Measurements from ENCODE around the gene KIF19. TPM values are rescaled to one million over a fixed set of nuclear protein-coding genes. Genes with fewer than 3 reads are reported as not detected.

The KIF19 gene, protein sequence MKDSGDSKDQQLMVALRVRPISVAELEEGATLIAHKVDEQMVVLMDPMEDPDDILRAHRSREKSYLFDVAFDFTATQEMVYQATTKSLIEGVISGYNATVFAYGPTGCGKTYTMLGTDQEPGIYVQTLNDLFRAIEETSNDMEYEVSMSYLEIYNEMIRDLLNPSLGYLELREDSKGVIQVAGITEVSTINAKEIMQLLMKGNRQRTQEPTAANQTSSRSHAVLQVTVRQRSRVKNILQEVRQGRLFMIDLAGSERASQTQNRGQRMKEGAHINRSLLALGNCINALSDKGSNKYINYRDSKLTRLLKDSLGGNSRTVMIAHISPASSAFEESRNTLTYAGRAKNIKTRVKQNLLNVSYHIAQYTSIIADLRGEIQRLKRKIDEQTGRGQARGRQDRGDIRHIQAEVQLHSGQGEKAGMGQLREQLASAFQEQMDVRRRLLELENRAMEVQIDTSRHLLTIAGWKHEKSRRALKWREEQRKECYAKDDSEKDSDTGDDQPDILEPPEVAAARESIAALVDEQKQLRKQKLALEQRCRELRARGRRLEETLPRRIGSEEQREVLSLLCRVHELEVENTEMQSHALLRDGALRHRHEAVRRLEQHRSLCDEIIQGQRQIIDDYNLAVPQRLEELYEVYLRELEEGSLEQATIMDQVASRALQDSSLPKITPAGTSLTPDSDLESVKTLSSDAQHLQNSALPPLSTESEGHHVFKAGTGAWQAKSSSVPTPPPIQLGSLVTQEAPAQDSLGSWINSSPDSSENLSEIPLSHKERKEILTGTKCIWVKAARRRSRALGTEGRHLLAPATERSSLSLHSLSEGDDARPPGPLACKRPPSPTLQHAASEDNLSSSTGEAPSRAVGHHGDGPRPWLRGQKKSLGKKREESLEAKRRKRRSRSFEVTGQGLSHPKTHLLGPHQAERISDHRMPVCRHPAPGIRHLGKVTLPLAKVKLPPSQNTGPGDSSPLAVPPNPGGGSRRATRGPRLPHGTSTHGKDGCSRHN
- total RNA-seq (1 to 10 TPM in 1 of 2 donors, under 1 TPM in 1; 0.70 to 2.1 TPM), polyA plus RNA-seq (under 1 TPM; 0.42 to 0.96 TPM)

DNA sequence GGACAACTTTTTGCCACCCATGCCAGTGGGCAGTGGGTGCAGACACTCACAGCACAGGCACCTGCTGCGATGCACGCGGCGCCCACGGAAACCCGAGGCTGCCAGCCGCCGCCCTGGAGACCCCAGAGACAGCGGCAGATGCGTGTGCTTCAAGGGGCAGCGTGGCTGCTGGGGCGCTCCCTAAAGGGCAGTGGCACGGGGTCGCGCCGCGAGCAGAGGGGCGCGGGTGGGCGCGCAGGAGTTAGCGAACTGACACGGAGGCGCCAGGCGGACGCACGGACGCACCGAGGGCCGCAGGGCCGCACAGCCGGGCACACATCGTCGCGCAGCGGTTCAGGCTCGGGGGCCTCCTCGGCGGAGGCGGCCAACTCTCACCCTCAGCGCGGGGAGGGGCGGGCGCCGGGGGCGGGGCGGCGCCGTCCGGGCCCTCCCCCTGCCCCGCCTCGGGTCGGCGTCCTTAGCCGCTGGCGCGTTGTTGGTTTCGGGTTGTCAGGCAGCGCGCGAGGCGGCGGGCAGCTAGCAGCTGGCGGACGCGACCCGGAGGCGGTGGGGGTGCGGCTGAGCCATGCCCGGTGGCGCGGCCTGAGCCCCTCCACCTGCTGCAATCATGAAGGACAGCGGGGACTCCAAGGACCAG is at the start of gene KIF19:
Gene KIF19 (plus strand): TSS at position 484 of the 637 bp plus-strand sequence. CDS start 124 bp downstream, at position 608.
- no peak within 1 kb of the TSS for H3K9ac ChIP-seq (ENCODE audit: low read depth in 1 of 2, low read length in 2 of 2)
- no peak for DNase-seq (ENCODE audit: low spot score)
- peak within 1 kb of the TSS in 1 of 3 donors; percentile 38 for H3K4me3 ChIP-seq (ENCODE audit: low read depth in 1 of 3, low read length in 3 of 3)
- 4% methylated on average over 73 of the region's 73 CpGs for WGBS
- peak within 1 kb of the TSS; percentile 34 to 46 for H3K27ac ChIP-seq (ENCODE audit: low read depth in 1 of 2, low read length in 2 of 2)
- TF ChIP-seq, protein P1, sequence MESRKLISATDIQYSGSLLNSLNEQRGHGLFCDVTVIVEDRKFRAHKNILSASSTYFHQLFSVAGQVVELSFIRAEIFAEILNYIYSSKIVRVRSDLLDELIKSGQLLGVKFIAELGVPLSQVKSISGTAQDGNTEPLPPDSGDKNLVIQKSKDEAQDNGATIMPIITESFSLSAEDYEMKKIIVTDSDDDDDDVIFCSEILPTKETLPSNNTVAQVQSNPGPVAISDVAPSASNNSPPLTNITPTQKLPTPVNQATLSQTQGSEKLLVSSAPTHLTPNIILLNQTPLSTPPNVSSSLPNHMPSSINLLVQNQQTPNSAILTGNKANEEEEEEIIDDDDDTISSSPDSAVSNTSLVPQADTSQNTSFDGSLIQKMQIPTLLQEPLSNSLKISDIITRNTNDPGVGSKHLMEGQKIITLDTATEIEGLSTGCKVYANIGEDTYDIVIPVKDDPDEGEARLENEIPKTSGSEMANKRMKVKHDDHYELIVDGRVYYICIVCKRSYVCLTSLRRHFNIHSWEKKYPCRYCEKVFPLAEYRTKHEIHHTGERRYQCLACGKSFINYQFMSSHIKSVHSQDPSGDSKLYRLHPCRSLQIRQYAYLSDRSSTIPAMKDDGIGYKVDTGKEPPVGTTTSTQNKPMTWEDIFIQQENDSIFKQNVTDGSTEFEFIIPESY (IDR thresholded peaks at IDR 0.05): no peak
- TF ChIP-seq, protein P2, sequence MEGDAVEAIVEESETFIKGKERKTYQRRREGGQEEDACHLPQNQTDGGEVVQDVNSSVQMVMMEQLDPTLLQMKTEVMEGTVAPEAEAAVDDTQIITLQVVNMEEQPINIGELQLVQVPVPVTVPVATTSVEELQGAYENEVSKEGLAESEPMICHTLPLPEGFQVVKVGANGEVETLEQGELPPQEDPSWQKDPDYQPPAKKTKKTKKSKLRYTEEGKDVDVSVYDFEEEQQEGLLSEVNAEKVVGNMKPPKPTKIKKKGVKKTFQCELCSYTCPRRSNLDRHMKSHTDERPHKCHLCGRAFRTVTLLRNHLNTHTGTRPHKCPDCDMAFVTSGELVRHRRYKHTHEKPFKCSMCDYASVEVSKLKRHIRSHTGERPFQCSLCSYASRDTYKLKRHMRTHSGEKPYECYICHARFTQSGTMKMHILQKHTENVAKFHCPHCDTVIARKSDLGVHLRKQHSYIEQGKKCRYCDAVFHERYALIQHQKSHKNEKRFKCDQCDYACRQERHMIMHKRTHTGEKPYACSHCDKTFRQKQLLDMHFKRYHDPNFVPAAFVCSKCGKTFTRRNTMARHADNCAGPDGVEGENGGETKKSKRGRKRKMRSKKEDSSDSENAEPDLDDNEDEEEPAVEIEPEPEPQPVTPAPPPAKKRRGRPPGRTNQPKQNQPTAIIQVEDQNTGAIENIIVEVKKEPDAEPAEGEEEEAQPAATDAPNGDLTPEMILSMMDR (IDR thresholded peaks at IDR 0.05; ENCODE audit: low read depth, low read length, missing input control): no peak
- H3K4me1 ChIP-seq (ENCODE audit: control insufficient read depth in 4 of 4, insufficient read depth in 4 of 4, low read length in 3 of 4): peaks cover 0 to 15% (median 8%) of the 10 kb centered on the region in 4 donors
- no peaks in the 10 kb centered on the region for H3K36me3 ChIP-seq (ENCODE audit: control insufficient read depth in 4 of 4, insufficient read depth in 3 of 4, low read depth in 1 of 4, low read length in 3 of 4)
- peaks cover 0 to 8% (median 6%) of the 10 kb centered on the region in 4 donors for H3K27me3 ChIP-seq (ENCODE audit: control insufficient read depth in 4 of 4, insufficient read depth in 4 of 4, low read length in 3 of 4)
- H3K9me3 ChIP-seq (ENCODE audit: control insufficient read depth in 4 of 4, low read length in 3 of 4): no peaks in the 10 kb centered on the region

DNA sequence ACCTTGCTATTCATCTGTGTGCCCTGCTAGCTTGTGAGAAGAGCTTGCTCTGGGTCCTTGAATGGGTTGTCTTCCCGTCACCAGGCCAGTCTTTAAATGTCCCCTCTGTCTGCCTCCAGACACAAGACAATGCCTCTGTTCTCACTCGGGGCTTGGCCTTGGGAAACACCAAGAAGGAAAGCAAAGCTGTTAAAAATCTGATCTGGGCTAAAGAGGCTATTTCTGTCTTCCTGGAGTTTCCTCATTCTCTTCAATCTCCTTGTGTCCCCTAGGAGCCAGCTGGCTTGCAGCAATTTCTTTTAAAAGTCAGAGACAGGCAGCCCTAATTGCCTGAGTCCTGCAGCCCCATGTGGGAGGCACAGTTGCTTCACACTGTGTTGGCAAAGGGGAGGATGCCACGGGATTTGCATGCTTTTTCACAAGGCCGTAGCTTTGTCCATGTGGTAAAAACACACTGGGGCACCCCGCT is 49.5 kb upstream of the KIF19 start:
- Histone ChIP-seq H3K27ac (ENCODE audit: low read depth in 1 of 2, low read length in 2 of 2) (no peak overlapping the region), H3K9ac (ENCODE audit: low read depth in 1 of 2, low read length in 2 of 2) (no peak overlapping the region), H3K27me3 (ENCODE audit: control insufficient read depth in 4 of 4, insufficient read depth in 4 of 4, low read length in 3 of 4) (peaks cover 0 to 9% (median 1%) of the 10 kb centered on the region in 4 donors), H3K4me1 (ENCODE audit: control insufficient read depth in 4 of 4, insufficient read depth in 4 of 4, low read length in 3 of 4) (no peaks in the 10 kb centered on the region), H3K36me3 (ENCODE audit: control insufficient read depth in 4 of 4, insufficient read depth in 3 of 4, low read depth in 1 of 4, low read length in 3 of 4) (no peaks in the 10 kb centered on the region), H3K4me3 (ENCODE audit: low read depth in 1 of 3, low read length in 3 of 3) (no peak overlapping the region), H3K9me3 (ENCODE audit: control insufficient read depth in 4 of 4, low read length in 3 of 4) (no peaks in the 10 kb centered on the region)
- no peak for DNase-seq (ENCODE audit: low spot score)
- TF ChIP-seq RAD21 (IDR thresholded peaks at IDR 0.05) (no peak), TAF1 (conservative IDR thresholded peaks at IDR 0.05) (no peak)
- TF ChIP-seq, protein P3, sequence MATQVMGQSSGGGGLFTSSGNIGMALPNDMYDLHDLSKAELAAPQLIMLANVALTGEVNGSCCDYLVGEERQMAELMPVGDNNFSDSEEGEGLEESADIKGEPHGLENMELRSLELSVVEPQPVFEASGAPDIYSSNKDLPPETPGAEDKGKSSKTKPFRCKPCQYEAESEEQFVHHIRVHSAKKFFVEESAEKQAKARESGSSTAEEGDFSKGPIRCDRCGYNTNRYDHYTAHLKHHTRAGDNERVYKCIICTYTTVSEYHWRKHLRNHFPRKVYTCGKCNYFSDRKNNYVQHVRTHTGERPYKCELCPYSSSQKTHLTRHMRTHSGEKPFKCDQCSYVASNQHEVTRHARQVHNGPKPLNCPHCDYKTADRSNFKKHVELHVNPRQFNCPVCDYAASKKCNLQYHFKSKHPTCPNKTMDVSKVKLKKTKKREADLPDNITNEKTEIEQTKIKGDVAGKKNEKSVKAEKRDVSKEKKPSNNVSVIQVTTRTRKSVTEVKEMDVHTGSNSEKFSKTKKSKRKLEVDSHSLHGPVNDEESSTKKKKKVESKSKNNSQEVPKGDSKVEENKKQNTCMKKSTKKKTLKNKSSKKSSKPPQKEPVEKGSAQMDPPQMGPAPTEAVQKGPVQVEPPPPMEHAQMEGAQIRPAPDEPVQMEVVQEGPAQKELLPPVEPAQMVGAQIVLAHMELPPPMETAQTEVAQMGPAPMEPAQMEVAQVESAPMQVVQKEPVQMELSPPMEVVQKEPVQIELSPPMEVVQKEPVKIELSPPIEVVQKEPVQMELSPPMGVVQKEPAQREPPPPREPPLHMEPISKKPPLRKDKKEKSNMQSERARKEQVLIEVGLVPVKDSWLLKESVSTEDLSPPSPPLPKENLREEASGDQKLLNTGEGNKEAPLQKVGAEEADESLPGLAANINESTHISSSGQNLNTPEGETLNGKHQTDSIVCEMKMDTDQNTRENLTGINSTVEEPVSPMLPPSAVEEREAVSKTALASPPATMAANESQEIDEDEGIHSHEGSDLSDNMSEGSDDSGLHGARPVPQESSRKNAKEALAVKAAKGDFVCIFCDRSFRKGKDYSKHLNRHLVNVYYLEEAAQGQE (IDR thresholded peaks at IDR 0.05): no peak
- TF ChIP-seq, protein P4, sequence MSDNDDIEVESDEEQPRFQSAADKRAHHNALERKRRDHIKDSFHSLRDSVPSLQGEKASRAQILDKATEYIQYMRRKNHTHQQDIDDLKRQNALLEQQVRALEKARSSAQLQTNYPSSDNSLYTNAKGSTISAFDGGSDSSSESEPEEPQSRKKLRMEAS (IDR thresholded peaks at IDR 0.05): no peak
- 62% methylated on average over 5 of the region's 5 CpGs for WGBS

Data from liver (tissue), 9 donors.